H1 (cell line): Measurements from ENCODE around the gene SEC22C. TPM values are rescaled to one million over a fixed set of nuclear protein-coding genes. Genes with fewer than 3 reads are reported as not detected.

Experiments
- CTCF ChIA-PET: fragments of 300-600 bp; sonication (Branson Sonifier 250); formaldehyde crosslinking; loops from one replicate; lab custom pipeline; 2021; ENCODE audit not compliant: partially characterized antibody; lab: Charles Lee
- POLR2A ChIA-PET: fragments of 300-600 bp; sonication (Branson Sonifier 250); formaldehyde crosslinking; loops from one replicate; lab custom pipeline; 2021; ENCODE audit warnings: inconsistent platforms; ENCODE audit not compliant: partially characterized antibody; lab: Charles Lee
- DNase-seq, 2 experiments: peaks; one replicate each; pipeline versions ENCODE4 v3.0.0 to v3.0.0-alpha.2; 2010 to 2022; ENCODE audit warnings: low spot score in 2 of 2, low read depth in 1 of 2, mixed read lengths in 1 of 2
- FAIRE-seq: peaks from 2 replicates; lab custom pipeline; 2011; peaks lifted over from hg19 to GRCh38; lab: Jason Lieb, UNC
- H2AFZ ChIP-seq: 2 replicates; pipeline ENCODE4 v1.8.1; 2012; ENCODE audit warnings: low read length, inconsistent platforms
- H2AK5ac ChIP-seq: 2 replicates; pipeline ENCODE4 v1.6.1; 2013; ENCODE audit warnings: low read depth, low read length
- H2BK120ac ChIP-seq: replicated peaks from 2 replicates; pipeline ENCODE3; 2013; ENCODE audit warnings: low read depth, low read length, inconsistent platforms
- H2BK12ac ChIP-seq: 2 replicates; pipeline ENCODE4 v1.6.1; 2013; ENCODE audit warnings: low read depth, low read length
- H2BK15ac ChIP-seq: 2 replicates; pipeline ENCODE4 v1.6.1; 2013; ENCODE audit warnings: low read length
- H2BK20ac ChIP-seq: 2 replicates; pipeline ENCODE4 v1.6.1; 2013; ENCODE audit warnings: low read length
- H2BK5ac ChIP-seq: 2 replicates; pipeline ENCODE4 v1.6.1; 2013; ENCODE audit warnings: low read depth, low read length
- H3K14ac ChIP-seq: 2 replicates; pipeline ENCODE4 v1.6.1; 2013; ENCODE audit warnings: inconsistent platforms; ENCODE audit not compliant: insufficient read length
- H3K18ac ChIP-seq: 2 replicates; pipeline ENCODE4 v1.6.1; 2013; ENCODE audit warnings: low read length; ENCODE audit errors: extremely low read depth
- H3K23ac ChIP-seq: 2 replicates; pipeline ENCODE4 v1.6.1; 2013; ENCODE audit warnings: inconsistent platforms; ENCODE audit not compliant: insufficient read length
- H3K23me2 ChIP-seq: 2 replicates; pipeline ENCODE4 v1.6.1; 2013; ENCODE audit warnings: low read depth, low read length
- H3K27ac ChIP-seq: 2 replicates; pipeline ENCODE4 v1.6.1; 2011; ENCODE audit warnings: low read depth, low read length, inconsistent platforms
- H3K27me3 ChIP-seq, 4 experiments: replicated peaks in 1 of 4; 1 replicate in 1 of 4; 2 replicates in 3 of 4; pipeline versions ENCODE4 v1.6.1 to v1.8.1; 2011 to 2013; ENCODE audit warnings: low read length in 3 of 4, mild to moderate bottlenecking in 3 of 4, inconsistent platforms in 2 of 4, mixed read lengths in 2 of 4, moderate library complexity in 1 of 4; ENCODE audit not compliant: control insufficient read depth in 3 of 4, insufficient read depth in 3 of 4; ENCODE audit errors: extremely low read depth in 1 of 4
- H3K36me3 ChIP-seq, 4 experiments: 2 replicates each; pipeline versions ENCODE4 v1.6.1 to v1.8.1; 2011 to 2013; ENCODE audit warnings: mild to moderate bottlenecking in 4 of 4, low read length in 3 of 4, moderate library complexity in 2 of 4, control low read depth in 1 of 4, inconsistent platforms in 1 of 4; ENCODE audit not compliant: insufficient read depth in 4 of 4, control insufficient read depth in 2 of 4
- H3K4ac ChIP-seq: replicated peaks from 2 replicates; pipeline ENCODE3; 2013; ENCODE audit warnings: low read length, low read depth, mixed read lengths, inconsistent platforms; ENCODE audit not compliant: insufficient read length
- H3K4me1 ChIP-seq, 4 experiments: replicated peaks in 1 of 4; 1 replicate in 1 of 4; 2 replicates in 3 of 4; pipeline versions ENCODE4 v1.6.1 to v1.8.1; 2011 to 2013; ENCODE audit warnings: low read length in 3 of 4, inconsistent platforms in 2 of 4, mixed read lengths in 1 of 4; ENCODE audit not compliant: insufficient read depth in 4 of 4, control insufficient read depth in 3 of 4
- H3K4me2 ChIP-seq, 2 experiments: 2 replicates each; pipeline versions ENCODE4 v1.6.1 to v1.8.1; 2011 to 2013; ENCODE audit warnings: low read depth in 2 of 2, low read length in 2 of 2, control low read depth in 1 of 2, inconsistent platforms in 1 of 2, mild to moderate bottlenecking in 1 of 2; ENCODE audit not compliant: insufficient read depth in 1 of 2
- H3K4me3 ChIP-seq, 4 experiments: fragments of 200-600, 300-600 bp in 1 of 4; sonication (generic), shearing (Covaris generic), sonication (Bioruptor Twin) in 1 of 4; 2 replicates each; pipeline versions ENCODE4 v1.5.1 to v1.8.1; 2011 to 2016; ENCODE audit warnings: low read length in 4 of 4, low read depth in 3 of 4, control low read depth in 2 of 4, inconsistent platforms in 2 of 4, mild to moderate bottlenecking in 2 of 4, mixed read lengths in 1 of 4, moderate library complexity in 1 of 4; ENCODE audit not compliant: insufficient read depth in 2 of 4; ENCODE audit errors: extremely low read depth in 1 of 4
- H3K56ac ChIP-seq: replicated peaks from 2 replicates; pipeline ENCODE3; 2013; ENCODE audit warnings: low read depth, mild to moderate bottlenecking, mixed read lengths, low read length, inconsistent platforms; ENCODE audit not compliant: insufficient read length
- H3K79me1 ChIP-seq: 2 replicates; pipeline ENCODE4 v1.6.1; 2013; ENCODE audit warnings: low read depth, low read length, control low read depth
- H3K79me2 ChIP-seq, 2 experiments: 2 replicates each; pipeline versions ENCODE4 v1.6.1 to v1.8.1; 2012 to 2013; ENCODE audit warnings: low read length in 2 of 2, mild to moderate bottlenecking in 2 of 2, inconsistent platforms in 1 of 2; ENCODE audit not compliant: insufficient read depth in 2 of 2, control insufficient read depth in 1 of 2
- H3K9ac ChIP-seq, 4 experiments: replicated peaks in 1 of 4; 1 replicate in 1 of 4; 2 replicates in 3 of 4; pipeline versions ENCODE4 v1.6.1 to v1.8.1; 2011 to 2013; ENCODE audit warnings: low read depth in 3 of 4, low read length in 3 of 4, control low read depth in 2 of 4, mild to moderate bottlenecking in 2 of 4, moderate library complexity in 2 of 4, inconsistent platforms in 1 of 4; ENCODE audit errors: extremely low read depth in 1 of 4
- H3K9me3 ChIP-seq, 2 experiments: 2 replicates each; pipeline versions ENCODE4 v1.6.1 to v1.8.1; 2012 to 2013; ENCODE audit warnings: mild to moderate bottlenecking in 2 of 2, moderate library complexity in 2 of 2, control low read depth in 1 of 2, inconsistent platforms in 1 of 2, low read depth in 1 of 2, low read length in 1 of 2, mixed read lengths in 1 of 2; ENCODE audit not compliant: insufficient read depth in 2 of 2
- H4K20me1 ChIP-seq, 2 experiments: replicated peaks in 1 of 2; 2 replicates each; pipeline versions ENCODE3 to v1.8.1; 2011 to 2013; ENCODE audit warnings: inconsistent platforms in 2 of 2, low read length in 2 of 2, mild to moderate bottlenecking in 1 of 2; ENCODE audit not compliant: insufficient read depth in 2 of 2, control insufficient read depth in 1 of 2
- H4K5ac ChIP-seq: 2 replicates; pipeline ENCODE4 v1.6.1; 2013; ENCODE audit warnings: low read length, low read depth, mixed read lengths, inconsistent platforms; ENCODE audit not compliant: insufficient read length
- H4K8ac ChIP-seq: 2 replicates; pipeline ENCODE4 v1.8.0; 2013; ENCODE audit warnings: mild to moderate bottlenecking, moderate library complexity, low read length, inconsistent platforms; ENCODE audit not compliant: insufficient read depth; ENCODE audit errors: extremely low read depth
- H4K91ac ChIP-seq: replicated peaks from 2 replicates; pipeline ENCODE3; 2013; ENCODE audit warnings: low read length, mixed read lengths, inconsistent platforms; ENCODE audit not compliant: insufficient read length
- RAD21 ChIP-seq, 2 experiments: IDR thresholded peaks in 1 of 2; conservative IDR thresholded peaks in 1 of 2; 2 replicates each; pipeline ENCODE4 v1.6.1; 2011; ENCODE audit warnings: low read depth in 2 of 2, low read length in 2 of 2, improper control_type of control experiment in 1 of 2, inconsistent platforms in 1 of 2, mild to moderate bottlenecking in 1 of 2, moderate library complexity in 1 of 2
- TBP ChIP-seq: IDR thresholded peaks from 2 replicates; pipeline ENCODE4 v1.6.1; 2011; ENCODE audit warnings: low read depth, low read length, improper control_type of control experiment
- whole genome bisulfite sequencing, 2 experiments: shearing (Covaris generic) in 1 of 2; methylation state at CpG; one replicate each; pipeline versions ENCODE4 v1.1.6 to v1.1.7; 2013 to 2015; ENCODE audit warnings: low lambda C conversion rate in 2 of 2, mixed read lengths in 2 of 2, inconsistent platforms in 1 of 2, low coverage in 1 of 2, missing lambda C conversion rate in 1 of 2; ENCODE audit not compliant: insufficient replicate concordance in 2 of 2, insufficient coverage in 1 of 2, insufficient read length in 1 of 2; ENCODE audit errors: extremely low coverage in 1 of 2, missing lambda C conversion rate in 1 of 2; 5-methylcytosine and 5-hydroxymethylcytosine counted together
- polyA plus RNA-seq, 7 experiments: library from polyadenylated mRNA; depleted of rRNA in 3 of 7; stranded (reverse) in 5 of 7; unstranded in 2 of 7; fragments of >200 nt in 5 of 7; fragments of 200-250 nt in 2 of 7; gene quantifications; 1 replicate in 5 of 7; 2 replicates in 1 of 7; 4 replicates in 1 of 7; pipeline versions ENCODE4 v1.2.1 to v1.2.3, GENCODE V29; 2011 to 2013; ENCODE audit warnings: missing spikeins in 2 of 7, mixed read lengths in 2 of 7
- total RNA-seq: library from RNA; stranded (reverse); fragmentation: NEBNext Ultra II Directional; extraction: Animal tissue kit (Norgen Biotek cat#: 25700); gene quantifications from 2 replicates; pipeline ENCODE4 v1.2.1, GENCODE V29; 2021
- TF ChIP-seq, protein P1 (sequence below), 3 experiments: IDR thresholded peaks; 1 replicate in 2 of 3; 2 replicates in 1 of 3; pipeline versions ENCODE4 v1.5.1 to v1.6.1; 2011; ENCODE audit warnings: low read length in 3 of 3, mild to moderate bottlenecking in 3 of 3, inconsistent platforms in 2 of 3, low read depth in 1 of 3, moderate library complexity in 1 of 3; ENCODE audit not compliant: insufficient read depth in 1 of 3; ENCODE audit errors: control extremely low read depth in 1 of 3

SEC22C gene
- total and polyA plus RNA-seq, 2 of the 8 experiments (the other 6 are each of a cell fraction or from before 2014, with no cell fraction given) = 23.4 to 38.3 TPM

DNA sequence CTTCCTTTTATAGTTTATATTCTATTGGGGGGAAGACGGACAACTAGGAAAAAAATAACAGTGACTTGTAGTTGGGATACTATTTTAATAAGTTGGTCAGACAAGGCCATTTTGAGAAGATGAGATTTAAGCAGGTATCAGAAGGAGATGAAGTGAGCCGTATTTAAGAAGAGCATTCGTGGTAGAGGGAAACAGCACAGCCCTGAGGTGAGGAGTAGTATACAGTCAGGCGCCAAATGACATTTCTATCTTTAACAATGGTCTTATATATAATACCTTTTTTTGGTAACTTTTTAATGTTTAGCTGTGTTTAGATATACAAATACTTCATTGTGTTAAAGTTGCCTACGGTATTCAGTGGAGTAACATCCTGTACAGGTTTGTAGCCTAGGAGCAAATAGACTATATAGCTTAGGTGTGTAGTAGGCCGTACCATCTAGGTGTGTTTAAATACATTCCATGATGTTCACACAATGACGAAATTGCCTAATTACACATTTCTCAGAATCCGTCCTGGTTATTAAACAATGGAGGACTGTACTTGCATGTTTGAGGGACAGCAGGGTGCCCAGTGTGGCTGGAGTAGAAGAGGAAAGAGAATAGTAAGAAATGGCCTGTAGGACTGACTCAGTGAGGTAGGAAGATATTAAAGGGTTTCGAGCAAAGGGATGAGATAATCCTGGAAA lies 20.3 kb upstream of the SEC22C start:
- no peak overlapping the region for H3K27ac ChIP-seq
- no peak overlapping the region for H3K56ac ChIP-seq
- H3K4me3 ChIP-seq = peak overlapping the region; percentile 77 to 91 (median 88); a peak in 7 of 8 replicates
- H2BK120ac ChIP-seq = no peak overlapping the region
- CTCF ChIA-PET = interaction anchor here (0.9 to 3.6 kb wide), 13 partner anchors 9 to 156 kb away, joined by 3 to 26 read pairs (median 3); partner anchors contain the start of gene SEC22C
- H3K9ac ChIP-seq = peak overlapping the region in 2 of 4 experiments; percentile 56 to 65; a peak in 3 of 7 replicates
- H3K23ac ChIP-seq = no peak overlapping the region
- TF ChIP-seq, protein P1, sequence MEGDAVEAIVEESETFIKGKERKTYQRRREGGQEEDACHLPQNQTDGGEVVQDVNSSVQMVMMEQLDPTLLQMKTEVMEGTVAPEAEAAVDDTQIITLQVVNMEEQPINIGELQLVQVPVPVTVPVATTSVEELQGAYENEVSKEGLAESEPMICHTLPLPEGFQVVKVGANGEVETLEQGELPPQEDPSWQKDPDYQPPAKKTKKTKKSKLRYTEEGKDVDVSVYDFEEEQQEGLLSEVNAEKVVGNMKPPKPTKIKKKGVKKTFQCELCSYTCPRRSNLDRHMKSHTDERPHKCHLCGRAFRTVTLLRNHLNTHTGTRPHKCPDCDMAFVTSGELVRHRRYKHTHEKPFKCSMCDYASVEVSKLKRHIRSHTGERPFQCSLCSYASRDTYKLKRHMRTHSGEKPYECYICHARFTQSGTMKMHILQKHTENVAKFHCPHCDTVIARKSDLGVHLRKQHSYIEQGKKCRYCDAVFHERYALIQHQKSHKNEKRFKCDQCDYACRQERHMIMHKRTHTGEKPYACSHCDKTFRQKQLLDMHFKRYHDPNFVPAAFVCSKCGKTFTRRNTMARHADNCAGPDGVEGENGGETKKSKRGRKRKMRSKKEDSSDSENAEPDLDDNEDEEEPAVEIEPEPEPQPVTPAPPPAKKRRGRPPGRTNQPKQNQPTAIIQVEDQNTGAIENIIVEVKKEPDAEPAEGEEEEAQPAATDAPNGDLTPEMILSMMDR (IDR thresholded peaks at IDR 0.05; ENCODE audit: control extremely low read depth in 1 of 3, insufficient read depth in 1 of 3, low read depth in 1 of 3, low read length in 3 of 3) = peak in 1 of 3 experiments; percentile 42; a peak in 2 of 4 replicates
- no peak for TF ChIP-seq TBP
- TF ChIP-seq RAD21 (IDR thresholded peaks at IDR 0.05 in 1 of 2, conservative IDR thresholded peaks at IDR 0.05 in 1 of 2; ENCODE audit: low read depth in 2 of 2, low read length in 2 of 2) = peak; percentile 22 to 32; a peak in 3 of 4 replicates
- H3K4me1 ChIP-seq = peaks cover 0 to 6% (median 3%) of the 10 kb centered on the region in 4 experiments; a peak in 5 of 7 replicates
- H3K9me3 ChIP-seq = no peaks in the 10 kb centered on the region
- no peaks in the 10 kb centered on the region for H3K79me1 ChIP-seq
- H3K79me2 ChIP-seq = peaks cover 19 to 59% of the 10 kb centered on the region in 2 experiments
- 62% methylated on average over 9 of the region's 9 CpGs; no CpG with 5 or more reads in 1 of the 2 experiments for WGBS, 2 experiments
- H2AK5ac ChIP-seq = no peak overlapping the region
- no peak overlapping the region for H2BK20ac ChIP-seq
- H4K8ac ChIP-seq = no peak overlapping the region
- H4K5ac ChIP-seq = no peak overlapping the region
- no peak overlapping the region for H2BK5ac ChIP-seq
- no peak overlapping the region for H3K4ac ChIP-seq
- H3K23me2 ChIP-seq = peaks cover 5% of the 10 kb centered on the region
- DNase-seq = no peak
- H4K91ac ChIP-seq = no peak overlapping the region
- peaks cover 5 to 10% of the 10 kb centered on the region in 2 experiments for H4K20me1 ChIP-seq
- peaks cover 0 to 10% (median under 1%) of the 10 kb centered on the region in 4 experiments; a peak in 2 of 8 replicates for H3K36me3 ChIP-seq
- H3K4me2 ChIP-seq = peak overlapping the region; percentile 71 to 77
- H3K18ac ChIP-seq = no peak overlapping the region
- no peak overlapping the region for H2BK15ac ChIP-seq
- FAIRE-seq = no peak
- H2BK12ac ChIP-seq = no peak overlapping the region
- H3K14ac ChIP-seq = no peak overlapping the region
- no peaks in the 10 kb centered on the region for H3K27me3 ChIP-seq
- H2AFZ ChIP-seq = no peak overlapping the region
- POLR2A ChIA-PET = interaction anchor here (0.8 to 7.1 kb wide), 6 partner anchors 10 to 50 kb away, joined by 3 to 73 read pairs (median 28); partner anchors contain the start of genes SEC22C and SS18L2
